GM06990 (cell line): ENCODE data around the gene EPAS1.
"Not testable (repeated sequence)": the region's sequence is repeated elsewhere in the genome, so short reads cannot be mapped to it uniquely, and the experiment has no call there.

ENCODE experiments used
- DNase-seq: peaks from one replicate; pipeline ENCODE4 v3.0.0-alpha.2; 2011; ENCODE audit not compliant: insufficient read length; ENCODE audit errors: extremely low read depth
- H3K27me3 ChIP-seq: replicated peaks from 2 replicates; pipeline ENCODE4 v1.6.0; 2011; ENCODE audit warnings: low read length; ENCODE audit not compliant: control insufficient read depth, insufficient read depth
- H3K36me3 ChIP-seq: 2 replicates; pipeline ENCODE4 v1.5.1; 2011; ENCODE audit warnings: low read length; ENCODE audit not compliant: control insufficient read depth, insufficient read depth
- H3K4me3 ChIP-seq: replicated peaks from 2 replicates; pipeline ENCODE4 v1.5.1; 2011; ENCODE audit warnings: low read depth, mild to moderate bottlenecking, control low read depth, low read length
- CTCF ChIP-seq: IDR thresholded peaks from 2 replicates; pipeline ENCODE4 v1.5.1; 2011; ENCODE audit warnings: low read length, control low read depth, mild to moderate bottlenecking, inconsistent platforms; ENCODE audit not compliant: insufficient read depth, poor library complexity, severe bottlenecking

The EPAS1 gene

GRCh38 chr2:46393865-46394264, 96.7 kb downstream of the EPAS1 start:
- H3K27me3 ChIP-seq, result peaks cover 2% of the 10 kb centered on the region; the same call in 1 of the 2 replicates
- DNase-seq, result no peak
- H3K4me3 ChIP-seq, result no peak overlapping the region
- TF ChIP-seq CTCF, result no peak
- no peaks in the 10 kb centered on the region for H3K36me3 ChIP-seq

DNA sequence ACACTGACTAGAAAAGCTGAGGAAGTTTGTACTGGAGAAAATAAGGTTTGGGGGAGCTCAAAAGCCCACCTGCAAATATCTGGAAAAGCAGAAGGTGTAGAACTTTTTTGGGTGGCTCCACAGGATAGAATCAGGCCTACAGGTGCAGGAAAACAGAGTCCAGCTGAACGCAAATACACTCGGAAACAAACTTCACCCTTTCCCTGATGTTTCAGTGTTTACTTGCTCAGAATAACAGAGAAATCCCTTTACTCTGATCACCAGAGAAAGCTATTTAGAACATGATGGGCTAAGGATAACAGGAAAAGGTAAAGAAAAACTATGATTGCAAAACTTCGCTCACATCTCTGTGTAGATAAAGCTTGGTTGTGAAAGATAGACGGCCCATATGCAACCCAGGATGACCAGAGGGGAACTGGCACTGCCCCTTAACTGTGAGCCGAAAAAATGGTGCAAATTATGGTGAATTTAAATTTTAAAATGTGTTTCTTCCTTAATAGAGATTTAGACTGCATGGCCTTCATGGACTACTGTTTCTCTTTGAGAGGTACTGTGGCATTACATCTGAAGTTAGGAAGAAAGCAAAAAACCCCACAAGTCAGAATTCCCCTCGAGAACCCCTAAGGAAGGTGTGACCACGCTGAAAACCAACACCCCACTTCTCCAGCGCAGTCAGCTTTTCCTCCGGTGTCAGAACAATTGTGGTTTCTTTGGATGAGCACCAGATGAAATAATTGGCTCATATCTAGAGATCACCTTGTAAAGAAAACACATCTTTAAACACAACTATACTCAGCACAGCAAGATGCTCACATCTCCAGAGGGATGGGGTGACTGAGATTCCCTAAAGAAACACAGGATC, 97.7 kb downstream of the EPAS1 start:
- TF ChIP-seq CTCF, result no peak
- H3K36me3 ChIP-seq, result no peaks in the 10 kb centered on the region
- no peak overlapping the region for H3K4me3 ChIP-seq
- DNase-seq, result no peak
- peaks cover 2% of the 10 kb centered on the region; the same call in 1 of the 2 replicates for H3K27me3 ChIP-seq

GRCh38 chr2:46395730-46396129, 98.5 kb downstream of the EPAS1 start:
- H3K4me3 ChIP-seq, DNase-seq, H3K36me3 ChIP-seq, H3K27me3 ChIP-seq: not testable (repeated sequence)

DNA sequence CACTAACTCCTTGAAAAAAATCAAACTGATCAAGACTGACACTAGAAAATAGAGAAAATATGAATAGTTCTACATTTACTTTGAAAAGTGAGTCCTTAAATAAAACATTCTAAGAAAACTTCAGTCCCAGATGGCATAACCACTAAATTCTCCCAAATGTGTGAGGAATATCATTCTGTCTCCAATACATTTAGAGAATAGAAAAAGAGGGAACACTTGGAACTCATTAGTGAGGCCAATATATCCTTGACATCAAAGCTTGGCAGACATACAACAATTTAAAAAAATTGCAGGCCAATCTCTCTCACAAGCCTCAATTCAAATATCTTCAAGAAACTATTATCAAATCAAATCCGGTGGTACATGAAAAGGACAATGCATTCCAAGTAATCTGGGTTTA, 102.8 kb downstream of the EPAS1 start:
- no peak for DNase-seq
- Histone ChIP-seq H3K36me3 (no peaks in the 10 kb centered on the region), H3K4me3 (no peak overlapping the region), H3K27me3 (no peaks in the 10 kb centered on the region)
- TF ChIP-seq CTCF, result no peak

- no peak for TF ChIP-seq CTCF
- no peak for DNase-seq
- H3K27me3 ChIP-seq, result peaks cover 1% of the 10 kb centered on the region; the same call in 1 of the 2 replicates
Observed at GRCh38 chr2:46402874-46403273, 105.7 kb downstream of the EPAS1 start.

DNA sequence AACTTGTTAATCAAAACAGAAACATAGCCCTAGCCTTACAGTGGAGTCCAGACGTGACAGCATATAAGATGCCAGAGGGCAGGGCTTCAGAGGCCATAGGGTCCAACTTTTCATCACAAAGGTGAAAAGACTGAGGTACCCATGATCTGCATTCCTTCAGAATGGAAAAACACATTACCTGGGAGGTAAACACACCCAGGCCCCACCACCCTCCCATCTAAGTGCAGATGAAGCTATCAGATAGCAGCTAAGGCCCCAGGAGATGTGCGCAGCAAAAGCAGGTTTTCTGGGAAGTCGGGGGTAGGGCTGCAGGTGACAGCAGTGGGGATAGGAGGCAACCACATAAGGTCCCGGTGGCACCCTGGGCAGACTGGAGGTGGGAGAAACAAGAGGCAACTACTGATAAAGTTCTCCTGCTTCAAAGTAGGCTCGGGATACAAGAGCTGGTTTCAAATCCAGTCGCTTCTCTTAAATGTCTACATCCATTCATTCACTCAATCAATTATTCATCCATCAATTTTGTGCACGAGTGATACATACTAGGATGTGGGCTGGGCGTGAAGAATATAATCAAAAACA, 107.1 kb downstream of the EPAS1 start:
- no peak for DNase-seq
- Histone ChIP-seq H3K27me3 (peaks cover 1% of the 10 kb centered on the region; the same call in 1 of the 2 replicates), H3K36me3 (no peaks in the 10 kb centered on the region), H3K4me3 (no peak overlapping the region)
- TF ChIP-seq CTCF, result no peak

More at GRCh38 chr2:46402874-46403273, 105.7 kb downstream of the EPAS1 start:
- H3K36me3 ChIP-seq, result no peaks in the 10 kb centered on the region
- no peak overlapping the region for H3K4me3 ChIP-seq
